Measurements from ENCODE around the gene HLA-B. TPM values are rescaled to one million over a fixed set of nuclear protein-coding genes. Genes with fewer than 3 reads are reported as not detected.

The HLA-B gene
- total and polyA plus RNA-seq, 3 experiments from 2014 or later, result 3,705 to 8,337 (median 3,812) TPM

DNA sequence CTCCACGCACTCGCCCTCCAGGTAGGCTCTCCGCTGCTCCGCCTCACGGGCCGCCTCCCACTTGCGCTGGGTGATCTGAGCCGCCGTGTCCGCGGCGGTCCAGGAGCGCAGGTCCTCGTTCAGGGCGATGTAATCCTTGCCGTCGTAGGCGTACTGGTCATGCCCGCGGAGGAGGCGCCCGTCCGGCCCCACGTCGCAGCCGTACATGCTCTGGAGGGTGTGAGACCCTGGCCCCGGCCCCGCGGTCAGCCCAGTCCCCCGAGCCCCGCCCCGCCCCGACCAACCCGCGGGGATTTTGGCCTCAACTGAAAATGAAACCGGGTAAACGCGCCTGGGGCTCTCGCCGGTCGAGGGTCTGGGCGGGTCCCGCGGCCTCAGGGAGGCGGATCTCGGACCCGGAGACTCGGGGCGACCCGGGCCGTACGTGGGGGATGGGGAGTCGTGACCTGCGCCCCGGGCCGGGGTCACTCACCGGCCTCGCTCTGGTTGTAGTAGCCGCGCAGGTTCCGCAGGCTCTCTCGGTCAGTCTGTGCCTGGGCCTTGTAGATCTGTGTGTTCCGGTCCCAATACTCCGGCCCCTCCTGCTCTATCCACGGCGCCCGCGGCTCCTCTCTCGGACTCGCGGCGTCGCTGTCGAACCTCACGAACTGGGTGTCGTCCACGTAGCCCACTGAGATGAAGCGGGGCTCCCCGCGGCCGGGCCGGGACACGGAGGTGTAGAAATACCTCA lies 598 bp downstream of the HLA-B start:
- Mint-ChIP-seq H3K36me3 (peaks cover 26 to 60% (median 33%) of the 10 kb centered on the region in 3 donors), H3K27ac (peak overlapping the region; percentile 100), H3K4me1 (peaks cover 63 to 70% (median 69%) of the 10 kb centered on the region in 3 donors), H3K9me3 (peaks cover 0 to 4% (median 3%) of the 10 kb centered on the region in 5 donors), H3K4me3 (peak overlapping the region; percentile 96 to 100 (median 97)), H3K27me3 (peaks cover 6 to 37% of the 10 kb centered on the region in 2 donors)
- Histone ChIP-seq H3K36me3 (ENCODE audit: insufficient read depth, low read length) (peaks cover 31% of the 10 kb centered on the region), H3K4me1 (ENCODE audit: insufficient read depth, low read length) (peaks cover 47% of the 10 kb centered on the region), H3K27me3 (ENCODE audit: insufficient read depth, low read length, poor library complexity, severe bottlenecking) (no peaks in the 10 kb centered on the region), H3K27ac (ENCODE audit: low read depth, low read length) (peak overlapping the region; percentile 99), H3K4me3 (ENCODE audit: low read length) (peak overlapping the region; percentile 100), H3K9me3 (ENCODE audit: low read length) (no peaks in the 10 kb centered on the region)
- ChIA-PET CTCF (no interaction called here), POLR2A (interaction anchor here (4.6 to 5.7 kb wide), 2 partner anchors 83 to 87 kb away, joined by 35 to 42 read pairs; partner anchors contain the start of gene HLA-C)
- peak in 4 of 5 donors; percentile 22 to 72 (median 47) for DNase-seq

DNA sequence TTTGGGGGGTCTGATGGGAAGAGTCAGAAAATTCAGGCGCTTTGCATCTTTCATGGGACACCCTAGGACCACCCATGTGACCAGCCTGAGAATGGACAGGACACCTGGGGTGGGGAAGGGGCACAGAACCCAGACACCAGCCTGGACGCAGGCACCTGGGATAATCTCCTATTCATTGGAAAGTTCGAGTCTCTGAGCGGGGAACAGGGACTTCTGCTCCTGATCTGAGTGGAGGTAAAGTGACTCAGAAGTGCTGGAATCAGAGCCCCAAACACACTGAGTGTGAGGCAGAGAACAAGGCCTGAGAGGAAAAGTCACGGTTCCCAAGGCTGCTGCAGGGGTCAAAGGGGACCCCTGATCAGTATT lies 1.4 kb downstream of the HLA-B start:
- Mint-ChIP-seq H3K4me3 (peak overlapping the region; percentile 96 to 100 (median 97)), H3K4me1 (peaks cover 71 to 77% (median 76%) of the 10 kb centered on the region in 3 donors), H3K27ac (peak overlapping the region; percentile 78 to 100 (median 98)), H3K27me3 (peaks cover 2 to 37% of the 10 kb centered on the region in 2 donors), H3K9me3 (peaks cover 0 to 3% (median 1%) of the 10 kb centered on the region in 5 donors), H3K36me3 (peaks cover 26 to 60% (median 33%) of the 10 kb centered on the region in 3 donors)
- DNase-seq, result peak in 3 of 5 donors; percentile 15 to 27 (median 25)
- H3K4me1 ChIP-seq (ENCODE audit: insufficient read depth, low read length), result peaks cover 53% of the 10 kb centered on the region
- peak overlapping the region; percentile 99 for H3K27ac ChIP-seq (ENCODE audit: low read depth, low read length)
- peak overlapping the region; percentile 100 for H3K4me3 ChIP-seq (ENCODE audit: low read length)
- ChIA-PET POLR2A (interaction anchor here (0.5 to 5.7 kb wide), 7 partner anchors 11 to 741 kb away, joined by 3 to 42 read pairs (median 5); partner anchors contain the start of gene HLA-C), CTCF (no interaction called here)
- peaks cover 31% of the 10 kb centered on the region for H3K36me3 ChIP-seq (ENCODE audit: insufficient read depth, low read length)
- H3K9me3 ChIP-seq (ENCODE audit: low read length), result no peaks in the 10 kb centered on the region
- no peaks in the 10 kb centered on the region for H3K27me3 ChIP-seq (ENCODE audit: insufficient read depth, low read length, poor library complexity, severe bottlenecking)

DNA sequence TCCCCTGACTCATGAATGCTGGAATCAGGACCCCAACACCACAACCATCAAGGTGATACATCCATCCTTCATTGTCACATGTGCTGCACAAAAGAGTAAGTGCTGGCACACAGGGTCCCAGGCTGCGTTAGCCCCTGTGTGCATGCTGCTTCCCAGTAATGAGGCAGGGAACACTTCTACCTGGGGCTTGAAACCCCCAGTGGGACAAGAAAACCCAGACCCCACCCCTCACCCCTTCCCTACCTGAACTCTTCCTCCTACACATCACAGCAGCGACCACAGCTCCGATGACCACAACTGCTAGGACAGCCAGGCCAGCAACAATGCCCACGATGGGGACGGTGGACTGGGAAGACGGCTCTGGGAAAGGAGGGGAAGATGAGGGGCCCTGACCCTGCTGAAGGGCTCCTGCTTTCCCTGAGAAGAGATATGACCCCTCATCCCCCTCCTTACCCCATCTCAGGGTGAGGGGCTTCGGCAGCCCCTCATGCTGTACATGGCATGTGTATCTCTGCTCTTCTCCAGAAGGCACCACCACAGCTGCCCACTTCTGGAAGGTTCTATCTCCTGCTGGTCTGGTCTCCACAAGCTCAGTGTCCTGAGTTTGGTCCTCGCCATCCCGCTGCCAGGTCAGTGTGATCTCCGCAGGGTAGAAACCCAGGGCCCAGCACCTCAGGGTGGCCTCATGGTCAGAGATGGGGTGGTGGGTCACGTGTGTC lies 2.0 kb downstream of the HLA-B start:
- H3K27ac ChIP-seq (ENCODE audit: low read depth, low read length), result peak overlapping the region; percentile 99
- peak overlapping the region; percentile 96 to 100 (median 97) for H3K4me3 Mint-ChIP-seq
- H3K36me3 ChIP-seq (ENCODE audit: insufficient read depth, low read length), result peaks cover 31% of the 10 kb centered on the region
- H3K36me3 Mint-ChIP-seq, result peaks cover 26 to 60% (median 33%) of the 10 kb centered on the region in 3 donors
- H3K27me3 Mint-ChIP-seq, result peaks cover 0 to 37% of the 10 kb centered on the region in 2 donors
- peaks cover 0 to 3% (median 1%) of the 10 kb centered on the region in 5 donors for H3K9me3 Mint-ChIP-seq
- H3K9me3 ChIP-seq (ENCODE audit: low read length), result no peaks in the 10 kb centered on the region
- peak overlapping the region; percentile 78 to 100 (median 98) for H3K27ac Mint-ChIP-seq
- CTCF ChIA-PET, result interaction anchor here (1.4 kb wide), 1 partner anchor 11 kb away, joined by 6 read pairs; no protein-coding TSS in a partner anchor
- peak overlapping the region; percentile 100 for H3K4me3 ChIP-seq (ENCODE audit: low read length)
- H3K4me1 ChIP-seq (ENCODE audit: insufficient read depth, low read length), result peaks cover 53% of the 10 kb centered on the region
- POLR2A ChIA-PET, result interaction anchor here (0.5 to 5.7 kb wide), 10 partner anchors 10 to 740 kb away, joined by 3 to 42 read pairs (median 5); partner anchors contain the start of gene HLA-C
- H3K4me1 Mint-ChIP-seq, result peaks cover 71 to 78% (median 76%) of the 10 kb centered on the region in 3 donors
- DNase-seq, result peak in 3 of 5 donors; percentile 10 to 24 (median 14)
- H3K27me3 ChIP-seq (ENCODE audit: insufficient read depth, low read length, poor library complexity, severe bottlenecking), result no peaks in the 10 kb centered on the region

DNA sequence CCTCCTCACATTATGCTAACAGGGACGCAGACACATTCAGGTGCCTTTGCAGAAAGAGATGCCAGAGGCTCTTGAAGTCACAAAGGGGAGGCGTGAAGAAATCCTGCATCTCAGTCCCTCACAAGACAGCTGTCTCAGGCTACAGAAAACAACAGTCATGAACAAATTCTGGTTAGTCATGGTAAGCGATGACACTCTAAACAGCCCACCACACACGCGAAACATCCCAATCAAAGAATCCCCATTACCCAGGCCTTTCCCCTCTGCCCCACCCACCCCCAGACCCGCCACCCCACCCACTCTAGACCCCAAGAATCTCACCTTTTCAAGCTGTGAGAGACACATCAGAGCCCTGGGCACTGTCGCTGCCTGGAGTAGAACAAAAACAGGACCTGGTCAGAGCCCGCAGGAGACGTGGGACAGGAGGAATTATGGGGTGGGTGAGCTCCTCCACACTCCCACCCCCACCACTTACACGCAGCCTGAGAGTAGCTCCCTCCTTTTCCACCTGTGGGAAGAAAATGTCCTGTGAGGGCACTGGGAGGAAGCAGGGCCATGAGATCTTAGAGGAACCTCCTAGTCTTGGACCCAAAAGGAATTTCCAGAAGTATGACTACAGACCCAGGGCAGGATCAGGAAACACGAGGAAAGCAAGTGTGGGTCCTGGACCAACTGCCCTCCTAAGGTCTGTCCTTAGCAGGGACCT lies 2.7 kb downstream of the HLA-B start:
- DNase-seq, result peak in 4 of 5 donors; percentile 22 to 55 (median 37)
- ChIA-PET CTCF (interaction anchor here (0.9 to 1.4 kb wide), 3 partner anchors 12 to 157 kb away, joined by 3 to 6 read pairs (median 3); no protein-coding TSS in a partner anchor), POLR2A (interaction anchor here (0.5 to 5.7 kb wide), 10 partner anchors 7 to 740 kb away, joined by 3 to 42 read pairs (median 6); partner anchors contain the start of gene HLA-C)
- Histone ChIP-seq H3K4me3 (ENCODE audit: low read length) (peak overlapping the region; percentile 100), H3K9me3 (ENCODE audit: low read length) (no peaks in the 10 kb centered on the region), H3K27me3 (ENCODE audit: insufficient read depth, low read length, poor library complexity, severe bottlenecking) (no peaks in the 10 kb centered on the region), H3K36me3 (ENCODE audit: insufficient read depth, low read length) (peaks cover 31% of the 10 kb centered on the region), H3K27ac (ENCODE audit: low read depth, low read length) (peak overlapping the region; percentile 99), H3K4me1 (ENCODE audit: insufficient read depth, low read length) (peaks cover 51% of the 10 kb centered on the region)
- peaks cover 0 to 3% (median 1%) of the 10 kb centered on the region in 5 donors for H3K9me3 Mint-ChIP-seq
- peak overlapping the region; percentile 82 to 100 (median 98) for H3K27ac Mint-ChIP-seq
- H3K27me3 Mint-ChIP-seq, result peaks cover 0 to 37% of the 10 kb centered on the region in 2 donors
- H3K4me1 Mint-ChIP-seq, result peaks cover 69 to 77% (median 76%) of the 10 kb centered on the region in 3 donors
- peak overlapping the region; percentile 96 to 100 (median 97) for H3K4me3 Mint-ChIP-seq
- H3K36me3 Mint-ChIP-seq, result peaks cover 26 to 60% (median 33%) of the 10 kb centered on the region in 3 donors

DNA sequence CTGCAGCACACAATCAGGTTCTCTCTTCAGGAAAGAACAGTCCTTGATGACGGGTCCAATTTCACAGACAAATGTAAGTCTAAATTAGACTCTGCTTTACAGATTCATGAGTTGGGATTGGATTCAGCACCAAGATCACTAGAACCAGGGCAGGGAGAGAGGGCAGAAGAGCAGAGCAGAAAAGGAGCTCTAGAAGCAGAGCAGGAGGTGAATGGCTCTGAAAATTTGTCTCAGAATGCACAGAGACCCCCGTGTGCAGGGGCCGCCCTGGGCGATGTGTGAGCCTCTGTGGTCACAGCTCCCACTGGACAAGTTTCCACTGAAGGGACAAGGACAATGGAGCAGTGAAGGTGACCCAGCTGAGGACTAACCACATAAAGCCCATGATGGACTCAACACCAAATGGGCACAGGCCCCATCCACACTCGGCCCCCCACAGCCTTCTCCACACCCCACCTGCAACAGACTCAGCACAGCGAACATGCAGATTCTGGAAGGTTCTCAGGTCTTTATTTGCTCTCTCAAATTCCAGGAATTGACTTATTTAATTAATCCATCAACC lies 3.5 kb downstream of the HLA-B start:
- Mint-ChIP-seq H3K4me1 (peaks cover 63 to 74% (median 74%) of the 10 kb centered on the region in 3 donors), H3K4me3 (peak overlapping the region; percentile 96 to 100 (median 97)), H3K36me3 (peaks cover 26 to 60% (median 33%) of the 10 kb centered on the region in 3 donors), H3K27me3 (peaks cover 0 to 37% of the 10 kb centered on the region in 2 donors), H3K27ac (peak overlapping the region; percentile 87 to 100 (median 98)), H3K9me3 (peaks cover 0 to 3% (median 1%) of the 10 kb centered on the region in 5 donors)
- ChIA-PET POLR2A (interaction anchor here (0.7 to 5.7 kb wide), 6 partner anchors 8 to 155 kb away, joined by 3 to 42 read pairs (median 7); partner anchors contain the start of gene HLA-C), CTCF (interaction anchor here (0.9 to 2.3 kb wide), 3 partner anchors 13 to 156 kb away, joined by 3 to 11 read pairs (median 3); no protein-coding TSS in a partner anchor)
- Histone ChIP-seq H3K27ac (ENCODE audit: low read depth, low read length) (peak overlapping the region; percentile 27), H3K4me3 (ENCODE audit: low read length) (peak overlapping the region; percentile 59), H3K36me3 (ENCODE audit: insufficient read depth, low read length) (peaks cover 31% of the 10 kb centered on the region), H3K27me3 (ENCODE audit: insufficient read depth, low read length, poor library complexity, severe bottlenecking) (no peaks in the 10 kb centered on the region), H3K4me1 (ENCODE audit: insufficient read depth, low read length) (peaks cover 44% of the 10 kb centered on the region), H3K9me3 (ENCODE audit: low read length) (no peaks in the 10 kb centered on the region)
- peak in 3 of 5 donors; percentile 20 to 51 (median 24) for DNase-seq

DNA sequence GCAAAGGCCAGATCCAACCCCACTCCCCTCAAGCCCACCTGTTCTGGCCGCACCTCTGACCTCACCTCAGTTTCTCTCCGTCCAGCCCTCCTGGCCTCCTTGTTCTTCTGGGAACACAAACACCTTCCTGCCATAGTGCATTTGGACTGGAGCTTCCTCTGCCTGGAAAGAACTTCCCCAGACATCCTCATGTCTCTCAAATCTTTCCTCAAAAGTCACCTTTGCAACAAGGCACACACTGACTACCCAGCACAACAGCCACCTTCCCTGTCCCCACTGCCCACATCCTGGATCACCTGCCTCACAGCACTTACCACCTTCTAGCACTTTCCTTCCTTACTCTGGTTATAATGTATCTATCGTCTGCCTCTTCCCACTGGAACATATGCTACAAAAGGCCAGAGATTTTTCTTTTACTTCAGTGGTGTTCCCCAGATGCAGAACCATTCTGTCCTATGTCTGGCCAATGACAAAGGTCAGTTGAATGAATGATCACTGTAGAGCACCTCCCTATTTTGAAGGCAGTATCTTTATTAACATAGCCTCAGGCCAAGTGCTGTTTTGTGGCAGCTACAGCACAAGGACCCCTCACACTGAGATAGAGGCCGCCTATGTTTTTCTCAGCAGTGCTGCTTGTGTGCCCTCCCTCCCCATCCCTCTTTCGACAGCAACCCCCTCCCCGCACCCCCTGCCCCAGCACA lies 4.1 kb downstream of the HLA-B start:
- peaks cover 26 to 57% (median 33%) of the 10 kb centered on the region in 3 donors for H3K36me3 Mint-ChIP-seq
- Histone ChIP-seq H3K4me1 (ENCODE audit: insufficient read depth, low read length) (peaks cover 40% of the 10 kb centered on the region), H3K27me3 (ENCODE audit: insufficient read depth, low read length, poor library complexity, severe bottlenecking) (no peaks in the 10 kb centered on the region), H3K9me3 (ENCODE audit: low read length) (no peaks in the 10 kb centered on the region), H3K36me3 (ENCODE audit: insufficient read depth, low read length) (peaks cover 31% of the 10 kb centered on the region), H3K27ac (ENCODE audit: low read depth, low read length) (no peak overlapping the region), H3K4me3 (ENCODE audit: low read length) (peak overlapping the region; percentile 59)
- DNase-seq, result peak in 4 of 5 donors; percentile 29 to 61 (median 54)
- peaks cover 57 to 74% (median 73%) of the 10 kb centered on the region in 3 donors for H3K4me1 Mint-ChIP-seq
- CTCF ChIA-PET, result interaction anchor here (2.3 kb wide), 1 partner anchor 14 kb away, joined by 11 read pairs; no protein-coding TSS in a partner anchor
- POLR2A ChIA-PET, result interaction anchor here (0.6 to 5.7 kb wide), 6 partner anchors 18 to 299 kb away, joined by 3 to 42 read pairs (median 6); partner anchors contain the start of genes BAG6 and HLA-C
- peak overlapping the region; percentile 96 to 100 (median 97) for H3K4me3 Mint-ChIP-seq
- H3K27ac Mint-ChIP-seq, result peak overlapping the region; percentile 87 to 100 (median 98)
- peaks cover 0 to 37% of the 10 kb centered on the region in 2 donors for H3K27me3 Mint-ChIP-seq
- peaks cover 0 to 3% (median 1%) of the 10 kb centered on the region in 5 donors for H3K9me3 Mint-ChIP-seq
